OCI-LY1 (cell line): ENCODE results near the gene IGSF9B.

ENCODE experiments used
- H2AFZ ChIP-seq: fragments of 200-600 bp; sonication (generic), shearing (Covaris generic); 2 replicates; pipeline ENCODE4 v1.6.0; 2014; ENCODE audit warnings: antibody characterized with exemption, mild to moderate bottlenecking, low read length
- H3F3A ChIP-seq: fragments of 200-600 bp; sonication (generic), shearing (Covaris generic); 2 replicates; pipeline ENCODE4 v1.6.0; 2014; ENCODE audit warnings: mild to moderate bottlenecking, antibody characterized with exemption, low read length, moderate library complexity; ENCODE audit not compliant: insufficient read depth
- H3K27ac ChIP-seq: fragments of 200-600 bp; sonication (generic); 2 replicates; pipeline ENCODE4 v1.5.1; 2014; ENCODE audit warnings: low read length, mixed run types, mild to moderate bottlenecking, low read depth; ENCODE audit not compliant: poor library complexity, severe bottlenecking
- H3K27me3 ChIP-seq: fragments of 200-600 bp; sonication (generic); 2 replicates; pipeline ENCODE4 v1.6.0; 2014; ENCODE audit warnings: antibody characterized with exemption, mild to moderate bottlenecking, low read length, moderate library complexity; ENCODE audit not compliant: insufficient read depth
- H3K36me3 ChIP-seq: fragments of 200-600 bp; sonication (generic); 2 replicates; pipeline ENCODE4 v1.6.1; 2014; ENCODE audit warnings: mild to moderate bottlenecking, antibody characterized with exemption, low read length, moderate library complexity, mixed read lengths; ENCODE audit not compliant: insufficient read depth
- H3K4me1 ChIP-seq: fragments of 200-600 bp; sonication (generic); 2 replicates; pipeline ENCODE4 v1.5.1; 2014; ENCODE audit warnings: mild to moderate bottlenecking, low read length, moderate library complexity; ENCODE audit not compliant: insufficient read depth, severe bottlenecking
- H3K4me2 ChIP-seq: fragments of 200-600 bp; sonication (generic), shearing (Covaris generic); 2 replicates; pipeline ENCODE4 v1.6.1; 2014; ENCODE audit warnings: low read length
- H3K4me3 ChIP-seq: fragments of 200-600 bp; sonication (generic); 2 replicates; pipeline ENCODE4 v1.5.1; 2014; ENCODE audit warnings: low read length, low read depth, mild to moderate bottlenecking, mixed read lengths; ENCODE audit not compliant: poor library complexity, severe bottlenecking
- H3K79me2 ChIP-seq: fragments of 200-600 bp; shearing (Covaris generic); 2 replicates; pipeline ENCODE4 v1.6.1; 2016; ENCODE audit warnings: mixed run types, low read length, mixed read lengths; ENCODE audit not compliant: insufficient read depth
- H3K9ac ChIP-seq: fragments of 200-600 bp; sonication (generic), shearing (Covaris generic); 2 replicates; pipeline ENCODE4 v1.6.1; 2014; ENCODE audit warnings: mild to moderate bottlenecking, low read length, mixed read lengths
- H3K9me2 ChIP-seq: fragments of 200-600 bp; sonication (generic), shearing (Covaris generic); 2 replicates; pipeline ENCODE4 v1.6.1; 2014; ENCODE audit warnings: low read depth, mild to moderate bottlenecking, low read length, mixed read lengths
- H3K9me3 ChIP-seq: fragments of 200-600 bp; shearing (Covaris generic); 2 replicates; pipeline ENCODE4 v1.6.1; 2014; ENCODE audit warnings: low read length, mixed read lengths
- H4K20me1 ChIP-seq: fragments of 200-600 bp; sonication (generic), shearing (Covaris generic); 2 replicates; pipeline ENCODE4 v1.6.0; 2016; ENCODE audit warnings: mild to moderate bottlenecking, low read length; ENCODE audit not compliant: insufficient read depth
- EZH2 ChIP-seq: fragments of 200-600 bp; sonication (generic), shearing (Covaris generic); IDR thresholded peaks from 2 replicates; pipeline ENCODE4 v1.8.0; 2017; ENCODE audit warnings: borderline replicate concordance, mixed run types, mild to moderate bottlenecking, antibody characterized with exemption, low read length, moderate library complexity, mixed read lengths
- TF ChIP-seq, protein P1 (sequence below): fragments of 200-600 bp; sonication (generic), shearing (Covaris generic); IDR thresholded peaks from 2 replicates; pipeline ENCODE4 v1.5.1; 2017; ENCODE audit warnings: mild to moderate bottlenecking, antibody characterized with exemption, low read length, moderate library complexity, mixed read lengths

The IGSF9B gene

DNA sequence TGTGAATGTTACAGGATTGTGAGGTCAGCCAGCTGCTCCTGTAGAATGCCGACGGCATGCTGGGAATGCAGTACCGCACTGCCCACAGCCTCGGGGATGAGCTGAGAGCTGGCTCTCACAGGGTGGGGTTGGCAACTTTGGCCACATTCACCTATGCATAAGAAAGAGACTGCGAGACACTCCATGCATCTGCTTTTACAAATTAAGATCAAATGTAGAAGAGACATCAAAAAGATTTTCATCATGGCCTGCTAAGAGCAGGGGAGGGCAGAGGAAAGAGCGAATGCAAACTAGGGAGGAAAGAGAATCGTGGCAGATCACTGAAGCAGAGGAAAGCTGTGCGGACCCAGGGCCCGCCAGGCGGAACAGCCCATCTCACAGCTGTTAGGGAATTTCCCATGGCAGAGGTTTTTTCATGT, 61.7 kb downstream of the IGSF9B start:
- Histone ChIP-seq H3K4me1 (no peaks in the 10 kb centered on the region), H3K79me2 (no peaks in the 10 kb centered on the region), H2AFZ (no peak overlapping the region), H4K20me1 (no peaks in the 10 kb centered on the region), H3K36me3 (no peaks in the 10 kb centered on the region), H3K9me2 (no peaks in the 10 kb centered on the region), H3K4me2 (no peak overlapping the region), H3K9me3 (no peaks in the 10 kb centered on the region), H3F3A (no peaks in the 10 kb centered on the region), H3K27me3 (no peaks in the 10 kb centered on the region), H3K27ac (no peak overlapping the region), H3K4me3 (no peak overlapping the region), H3K9ac (no peak overlapping the region)
- no peak for TF ChIP-seq EZH2

DNA sequence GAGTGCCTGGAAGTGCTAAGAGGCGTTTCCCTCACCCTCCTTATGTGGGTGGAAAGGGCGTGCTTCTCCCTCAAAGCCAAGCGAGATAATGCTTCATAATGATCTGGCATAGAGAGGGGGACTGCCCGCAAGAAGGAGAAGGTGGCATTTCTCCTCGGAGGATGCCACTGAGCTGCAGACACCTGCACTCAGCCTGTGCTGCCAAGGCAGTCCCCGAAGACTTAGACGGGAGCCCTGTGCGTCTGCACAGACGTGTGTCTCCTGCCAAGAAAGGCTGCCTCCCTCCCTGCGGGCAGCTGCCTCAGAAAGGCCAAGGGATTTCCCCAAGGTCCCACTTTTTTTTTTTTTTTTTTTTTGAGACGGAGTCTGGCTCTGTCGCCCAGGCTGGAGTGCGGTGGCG, 63.4 kb downstream of the IGSF9B start:
- Histone ChIP-seq H3K9me3 (no peaks in the 10 kb centered on the region), H3K4me2 (no peak overlapping the region), H3K79me2 (no peaks in the 10 kb centered on the region), H4K20me1 (no peaks in the 10 kb centered on the region), H2AFZ (no peak overlapping the region), H3K4me1 (no peaks in the 10 kb centered on the region), H3K9me2 (no peaks in the 10 kb centered on the region), H3K9ac (no peak overlapping the region), H3K4me3 (no peak overlapping the region), H3K27ac (no peak overlapping the region), H3F3A (no peaks in the 10 kb centered on the region), H3K36me3 (no peaks in the 10 kb centered on the region), H3K27me3 (no peaks in the 10 kb centered on the region)
- TF ChIP-seq EZH2: no peak
- TF ChIP-seq, protein P1, sequence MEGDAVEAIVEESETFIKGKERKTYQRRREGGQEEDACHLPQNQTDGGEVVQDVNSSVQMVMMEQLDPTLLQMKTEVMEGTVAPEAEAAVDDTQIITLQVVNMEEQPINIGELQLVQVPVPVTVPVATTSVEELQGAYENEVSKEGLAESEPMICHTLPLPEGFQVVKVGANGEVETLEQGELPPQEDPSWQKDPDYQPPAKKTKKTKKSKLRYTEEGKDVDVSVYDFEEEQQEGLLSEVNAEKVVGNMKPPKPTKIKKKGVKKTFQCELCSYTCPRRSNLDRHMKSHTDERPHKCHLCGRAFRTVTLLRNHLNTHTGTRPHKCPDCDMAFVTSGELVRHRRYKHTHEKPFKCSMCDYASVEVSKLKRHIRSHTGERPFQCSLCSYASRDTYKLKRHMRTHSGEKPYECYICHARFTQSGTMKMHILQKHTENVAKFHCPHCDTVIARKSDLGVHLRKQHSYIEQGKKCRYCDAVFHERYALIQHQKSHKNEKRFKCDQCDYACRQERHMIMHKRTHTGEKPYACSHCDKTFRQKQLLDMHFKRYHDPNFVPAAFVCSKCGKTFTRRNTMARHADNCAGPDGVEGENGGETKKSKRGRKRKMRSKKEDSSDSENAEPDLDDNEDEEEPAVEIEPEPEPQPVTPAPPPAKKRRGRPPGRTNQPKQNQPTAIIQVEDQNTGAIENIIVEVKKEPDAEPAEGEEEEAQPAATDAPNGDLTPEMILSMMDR: no peak

DNA sequence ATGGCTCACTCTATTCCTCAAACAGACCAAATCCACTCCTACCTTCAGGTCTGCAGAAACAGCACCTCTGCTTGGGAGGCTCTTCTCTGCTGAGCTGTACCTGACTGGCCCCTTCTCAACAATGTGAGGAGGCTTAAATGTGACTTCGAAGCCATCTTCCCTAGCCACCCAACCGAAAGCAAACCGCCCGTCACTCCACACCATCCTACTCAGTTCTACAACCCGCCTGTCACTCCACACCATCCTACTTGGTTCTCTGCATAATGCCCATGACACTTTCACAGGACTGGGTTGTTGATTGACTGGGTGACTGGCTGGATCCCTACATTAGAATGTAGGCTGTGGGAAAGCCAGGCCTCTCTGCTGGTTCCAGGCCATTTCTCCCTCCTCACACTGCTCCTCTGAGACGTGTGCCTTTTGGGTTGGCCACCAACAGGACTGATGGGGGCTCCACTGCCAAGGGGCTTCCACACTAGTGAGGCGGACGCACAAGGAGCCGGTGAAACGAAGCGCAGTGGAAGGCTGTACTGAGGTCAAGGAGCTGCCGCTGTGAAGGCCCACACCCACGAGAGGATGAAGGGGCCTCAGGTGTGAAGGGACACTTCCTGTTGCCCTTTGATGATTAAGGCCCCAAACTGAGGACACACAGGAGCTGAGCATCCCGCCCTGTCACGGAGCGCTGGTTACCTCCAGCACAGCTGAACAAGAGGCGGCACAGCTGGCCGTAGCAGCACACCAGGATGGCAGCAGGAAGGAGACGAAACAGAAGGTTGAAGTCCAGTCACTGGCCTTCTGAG, 64.0 kb downstream of the IGSF9B start:
- TF ChIP-seq, protein P1: no peak
- no peak overlapping the region for H2AFZ ChIP-seq
- H4K20me1 ChIP-seq: no peaks in the 10 kb centered on the region
- no peaks in the 10 kb centered on the region for H3F3A ChIP-seq
- H3K9me2 ChIP-seq: no peaks in the 10 kb centered on the region
- no peak overlapping the region for H3K4me2 ChIP-seq
- no peak overlapping the region for H3K4me3 ChIP-seq
- no peaks in the 10 kb centered on the region for H3K36me3 ChIP-seq
- no peak overlapping the region for H3K27ac ChIP-seq
- no peaks in the 10 kb centered on the region for H3K4me1 ChIP-seq
- H3K9ac ChIP-seq: no peak overlapping the region
- H3K27me3 ChIP-seq: no peaks in the 10 kb centered on the region
- no peaks in the 10 kb centered on the region for H3K79me2 ChIP-seq
- H3K9me3 ChIP-seq: no peaks in the 10 kb centered on the region

DNA sequence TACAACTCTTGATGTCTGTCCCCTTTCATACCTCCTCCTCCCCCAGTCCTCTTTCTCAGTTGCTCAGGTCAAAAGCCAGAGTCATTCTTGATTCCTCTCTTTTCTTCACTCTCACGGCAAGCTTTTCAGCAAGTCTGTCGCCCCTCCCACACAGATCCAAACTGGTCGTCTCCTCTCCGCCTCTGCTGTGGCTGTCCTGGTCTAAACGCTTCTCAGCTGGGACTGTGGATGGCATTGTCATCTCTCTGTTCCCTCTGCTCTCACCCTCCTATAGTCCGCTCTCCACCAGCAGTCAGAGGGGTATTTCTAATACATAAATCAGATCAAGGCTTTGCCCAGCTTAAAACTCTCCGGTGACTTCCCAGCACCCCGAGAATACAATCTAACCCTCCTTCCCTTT, 64.6 kb downstream of the IGSF9B start:
- no peak overlapping the region for H3K4me3 ChIP-seq
- no peaks in the 10 kb centered on the region for H3K9me3 ChIP-seq
- no peaks in the 10 kb centered on the region for H3F3A ChIP-seq
- no peaks in the 10 kb centered on the region for H3K79me2 ChIP-seq
- no peaks in the 10 kb centered on the region for H3K36me3 ChIP-seq
- no peak for TF ChIP-seq EZH2
- TF ChIP-seq, protein P1: no peak
- no peaks in the 10 kb centered on the region for H3K9me2 ChIP-seq
- H4K20me1 ChIP-seq: no peaks in the 10 kb centered on the region
- H3K27me3 ChIP-seq: no peaks in the 10 kb centered on the region
- H3K4me1 ChIP-seq: no peaks in the 10 kb centered on the region
- no peak overlapping the region for H2AFZ ChIP-seq
- no peak overlapping the region for H3K9ac ChIP-seq
- no peak overlapping the region for H3K4me2 ChIP-seq
- H3K27ac ChIP-seq: no peak overlapping the region
